A673 (cell line): ENCODE measurements around the gene TBXAS1. TPM values are rescaled to one million over a fixed set of nuclear protein-coding genes. Genes with fewer than 3 reads are reported as not detected.
A peak's percentile ranks its signal among the peaks of the same experiment; 100 is the strongest.

Experiments used
- BruUV-seq: library from RNA; stranded (reverse); fragments of 400-500 nt; replicated peaks from 2 replicates; lab custom pipeline; 2021; lab: Mats Ljungman, UMichigan
- CTCF ChIA-PET: fragments of 300-600 bp; sonication (Branson Sonifier 250); formaldehyde crosslinking; loops from one replicate; lab custom pipeline; 2022; ENCODE audit warnings: antibody characterized with exemption; lab: Charles Lee
- POLR2A ChIA-PET: fragments of 300-600 bp; sonication (Branson Sonifier 250); formaldehyde crosslinking; loops from one replicate; lab custom pipeline; 2022; ENCODE audit warnings: antibody characterized with exemption; ENCODE audit not compliant: low non-redundant PET; lab: Charles Lee
- DNase-seq: peaks from one replicate; pipeline ENCODE4 v3.0.0-alpha.2; 2015; ENCODE audit warnings: low spot score
- H3K27ac ChIP-seq: fragments of 200-600 bp; sonication (generic); 2 replicates; pipeline ENCODE4 v1.5.1; 2016; ENCODE audit warnings: mixed run types, low read depth, mild to moderate bottlenecking, mixed read lengths, antibody characterized with exemption, low read length; ENCODE audit not compliant: poor library complexity, severe bottlenecking
- H3K27me3 ChIP-seq: fragments of 200-600 bp; sonication (generic); replicated peaks from 2 replicates; pipeline ENCODE4 v1.6.1; 2017; ENCODE audit warnings: mixed run types, low read depth, mild to moderate bottlenecking, mixed read lengths, antibody characterized with exemption, low read length; ENCODE audit not compliant: insufficient read depth, poor library complexity
- H3K36me3 ChIP-seq: fragments of 200-600 bp; sonication (generic); 2 replicates; pipeline ENCODE4 v1.6.1; 2016; ENCODE audit warnings: mixed run types, mild to moderate bottlenecking, mixed read lengths, antibody characterized with exemption, low read length; ENCODE audit not compliant: insufficient read depth, poor library complexity, severe bottlenecking
- H3K4me1 ChIP-seq: fragments of 200-600 bp; sonication (generic); 2 replicates; pipeline ENCODE4 v1.6.1; 2017; ENCODE audit warnings: mixed run types, mild to moderate bottlenecking, mixed read lengths, antibody characterized with exemption, low read length; ENCODE audit not compliant: insufficient read depth, poor library complexity, severe bottlenecking
- H3K4me3 ChIP-seq: fragments of 200-600 bp; sonication (generic); 2 replicates; pipeline ENCODE4 v1.5.1; 2016; ENCODE audit warnings: low read depth, mixed run types, mild to moderate bottlenecking, mixed read lengths, low read length; ENCODE audit not compliant: poor library complexity, severe bottlenecking
- H3K9me3 ChIP-seq: fragments of 200-600 bp; sonication (generic); 2 replicates; pipeline ENCODE4 v1.6.1; 2016; ENCODE audit warnings: mixed run types, low read depth, mild to moderate bottlenecking, mixed read lengths, antibody characterized with exemption, low read length; ENCODE audit not compliant: poor library complexity, severe bottlenecking
- CTCF ChIP-seq: fragments of 300-800, 200-600 bp; sonication (generic); conservative IDR thresholded peaks from 2 replicates; pipeline ENCODE4 v1.5.1; 2017; ENCODE audit warnings: low read depth, mild to moderate bottlenecking, antibody characterized with exemption, low read length, moderate library complexity, mixed read lengths
- EZH2 ChIP-seq: fragments of 200-600 bp; sonication (generic); IDR thresholded peaks from 2 replicates; pipeline ENCODE4 v1.6.1; 2017; ENCODE audit warnings: borderline replicate concordance, low read depth, mild to moderate bottlenecking, mixed read lengths, antibody characterized with exemption, low read length; ENCODE audit not compliant: poor library complexity, severe bottlenecking
- intact Hi-C: fragments of 100-400 bp; cut with micrococcal nuclease; formaldehyde crosslinking; loops from one replicate; pipeline ENCODE4 v1.10.0; 2022; ENCODE audit not compliant: unreplicated experiment
- total RNA-seq: library from RNA; stranded (reverse); gene quantifications from 2 replicates; pipeline ENCODE4 v1.2.3, GENCODE V29; 2021

The TBXAS1 gene
- total RNA-seq, 1 experiment from 2014 or later, result 2.5 TPM

- H3K27me3 ChIP-seq, result no peaks in the 10 kb centered on the region
- peak overlapping the region; percentile 64 for H3K4me3 ChIP-seq
- BruUV-seq, result no TSS peak
- H3K36me3 ChIP-seq, result no peaks in the 10 kb centered on the region
- CTCF ChIA-PET, result no interaction called here
- H3K27ac ChIP-seq, result no peak overlapping the region
- TF ChIP-seq CTCF, result no peak
- no peak for TF ChIP-seq EZH2
- intact Hi-C loops, result no loop called here
- peaks cover 6% of the 10 kb centered on the region for H3K9me3 ChIP-seq
- POLR2A ChIA-PET, result no interaction called here
- no peak for DNase-seq
- H3K4me1 ChIP-seq, result no peaks in the 10 kb centered on the region
Measured at GRCh38 chr7:140061607-140061930, 232.5 kb downstream of the TBXAS1 start.

- intact Hi-C loops, result no loop called here
- H3K9me3 ChIP-seq, result peaks cover 12% of the 10 kb centered on the region
- H3K4me1 ChIP-seq, result no peaks in the 10 kb centered on the region
- peak; percentile 30 for DNase-seq
- H3K27me3 ChIP-seq, result no peaks in the 10 kb centered on the region
- peak overlapping the region; percentile 69 for H3K27ac ChIP-seq
- ChIA-PET POLR2A (no interaction called here), CTCF (no interaction called here)
- H3K36me3 ChIP-seq, result no peaks in the 10 kb centered on the region
- H3K4me3 ChIP-seq, result peak overlapping the region; percentile 64
- TF ChIP-seq CTCF, result no peak
- TF ChIP-seq EZH2, result no peak
- BruUV-seq, result no TSS peak
Measured at GRCh38 chr7:140062118-140062527, 233.1 kb downstream of the TBXAS1 start.

GRCh38 chr7:140062528-140063299 lies 233.7 kb downstream of the TBXAS1 start, which contains the start of gene PARP12:
TSS of gene PARP12 (minus strand) at chr7:140062951. CDS start at chr7:140062847, 104 bp downstream.
- CTCF ChIA-PET, result no interaction called here

More at GRCh38 chr7:140062528-140063299, 233.7 kb downstream of the TBXAS1 start, which contains the start of gene PARP12:
- intact Hi-C loops, result no loop called here
- peaks cover 17% of the 10 kb centered on the region for H3K9me3 ChIP-seq
- no peaks in the 10 kb centered on the region for H3K27me3 ChIP-seq
- H3K36me3 ChIP-seq, result no peaks in the 10 kb centered on the region
- POLR2A ChIA-PET, result no interaction called here
- H3K27ac ChIP-seq, result peak within 1 kb of the TSS; percentile 69
- DNase-seq, result peak; percentile 84
- peak within 1 kb of the TSS; percentile 64 for H3K4me3 ChIP-seq
- no peaks in the 10 kb centered on the region for H3K4me1 ChIP-seq
- no TSS peak for BruUV-seq
- TF ChIP-seq EZH2, result no peak
- TF ChIP-seq CTCF, result no peak
